Panc1 (cell line): ENCODE measurements around the gene NAA80. TPM values are rescaled to one million over a fixed set of nuclear protein-coding genes. Genes with fewer than 3 reads are reported as not detected.

Experiments used
- ATAC-seq: fragments of 200-7000 bp; cut with Tn5 transposase; 2 replicates; pipeline ENCODE4 v1.9.1; 2020; ENCODE audit warnings: mild to moderate bottlenecking, moderate library complexity
- BruUV-seq: library from RNA; stranded (reverse); fragments of 400-500 nt; replicated peaks from 2 replicates; lab custom pipeline; 2021; lab: Mats Ljungman, UMichigan
- CTCF ChIA-PET: fragments of 300-600 bp; sonication (Branson Sonifier 250); formaldehyde crosslinking; loops from one replicate; lab custom pipeline; 2022; ENCODE audit warnings: antibody characterized with exemption; lab: Charles Lee
- POLR2A ChIA-PET: fragments of 300-600 bp; sonication (Branson Sonifier 250); formaldehyde crosslinking; loops from one replicate; lab custom pipeline; 2022; ENCODE audit warnings: antibody characterized with exemption; lab: Charles Lee
- DNase-seq: peaks from one replicate; pipeline ENCODE4 v3.0.0-alpha.2; 2010; ENCODE audit warnings: low read depth, low spot score
- H3K27ac ChIP-seq: 2 replicates; pipeline ENCODE4 v1.5.1; 2011; ENCODE audit warnings: mild to moderate bottlenecking, low read length, inconsistent platforms
- H3K27me3 ChIP-seq: fragments of 200-500 bp; sonication (Bioruptor generic); 2 replicates; pipeline ENCODE4 v1.6.0; 2014; ENCODE audit warnings: low read length, inconsistent platforms; ENCODE audit not compliant: control insufficient read depth, insufficient read depth
- H3K36me3 ChIP-seq: fragments of 200-500 bp; sonication (Bioruptor generic); 2 replicates; pipeline ENCODE4 v1.5.1; 2014; ENCODE audit warnings: inconsistent platforms, mild to moderate bottlenecking, low read length, moderate library complexity; ENCODE audit not compliant: control insufficient read depth, insufficient read depth
- H3K4me1 ChIP-seq: 2 replicates; pipeline ENCODE4 v1.5.1; 2011; ENCODE audit warnings: inconsistent platforms, mild to moderate bottlenecking, low read length, moderate library complexity; ENCODE audit not compliant: control insufficient read depth, insufficient read depth
- H3K4me3 ChIP-seq, 2 experiments: 2 replicates each; pipeline ENCODE4 v1.5.1; 2011 to 2012; ENCODE audit warnings: low read depth in 2 of 2, low read length in 2 of 2, mild to moderate bottlenecking in 2 of 2, inconsistent platforms in 1 of 2, moderate library complexity in 1 of 2
- H3K9me3 ChIP-seq: fragments of 200-500 bp; sonication (Bioruptor generic); 2 replicates; pipeline ENCODE4 v1.5.1; 2014; ENCODE audit warnings: low read depth, mild to moderate bottlenecking, inconsistent platforms, low read length, moderate library complexity; ENCODE audit not compliant: control insufficient read depth, insufficient read depth
- CTCF ChIP-seq: fragments of 450-650 bp; IDR thresholded peaks from 2 replicates; pipeline ENCODE4 v1.5.1; 2017; ENCODE audit warnings: mild to moderate bottlenecking
- POLR2AphosphoS5 ChIP-seq: IDR thresholded peaks from 2 replicates; pipeline ENCODE4 v1.6.1; 2012; ENCODE audit warnings: mild to moderate bottlenecking, low read depth, low read length, moderate library complexity
- REST ChIP-seq, 2 experiments: IDR thresholded peaks; 2 replicates each; pipeline ENCODE4 v1.6.1; 2011 to 2012; ENCODE audit warnings: low read depth in 2 of 2, control low read depth in 1 of 2, low read length in 1 of 2, mild to moderate bottlenecking in 1 of 2, moderate library complexity in 1 of 2; ENCODE audit not compliant: insufficient read depth in 1 of 2
- SIN3A ChIP-seq: IDR thresholded peaks from 2 replicates; pipeline ENCODE4 v1.6.1; 2012; ENCODE audit warnings: low read depth, mild to moderate bottlenecking, low read length, moderate library complexity, borderline replicate concordance; ENCODE audit not compliant: insufficient read depth
- TCF7L2 ChIP-seq: IDR thresholded peaks from 2 replicates; pipeline ENCODE4 v1.6.1; 2011; ENCODE audit warnings: mild to moderate bottlenecking, low read depth, low read length, inconsistent platforms
- in situ Hi-C: cut with HindIII; loops from 2 replicates; pipeline ENCODE4 v1.10.0; 2016; ENCODE audit warnings: low sequenced_read_pairs, low pct_unique_long_range_greater_than_20kb
- intact Hi-C: fragments of 100-400 bp; cut with micrococcal nuclease; formaldehyde crosslinking; loops from one replicate; pipeline ENCODE4 v1.10.0; 2022; ENCODE audit not compliant: unreplicated experiment
- total RNA-seq: library from RNA; stranded (reverse); gene quantifications from one replicate; pipeline ENCODE4 v1.2.1, GENCODE V29; 2021; ENCODE audit not compliant: unreplicated experiment

The NAA80 gene
- total RNA-seq, 1 experiment from 2014 or later: 7.2 TPM

GRCh38 chr3:50275996-50276761, 23.0 kb downstream of the NAA80 start:
- Histone ChIP-seq H3K27me3 (no peaks in the 10 kb centered on the region), H3K9me3 (no peaks in the 10 kb centered on the region), H3K4me3 (no peak overlapping the region), H3K4me1 (no peaks in the 10 kb centered on the region; the same call in 1 of the 2 replicates), H3K27ac (no peak overlapping the region), H3K36me3 (no peaks in the 10 kb centered on the region)
- ChIA-PET POLR2A (no interaction called here), CTCF (interaction anchor here (0.6 to 0.7 kb wide), 2 partner anchors 40 to 58 kb away, joined by 3 to 5 read pairs; partner anchors contain the start of gene GNAI2)
- DNase-seq (no peak), ATAC-seq (no peak)
- no TSS peak for BruUV-seq
- in situ Hi-C loops: no loop called here
- intact Hi-C loops: no loop called here
- TF ChIP-seq REST (IDR thresholded peaks at IDR 0.05; ENCODE audit: insufficient read depth in 1 of 2, low read depth in 2 of 2, low read length in 1 of 2) (no peak), TCF7L2 (no peak), SIN3A (no peak), POLR2AphosphoS5 (no peak), CTCF (no peak)

GRCh38 chr3:50275141-50275995, 23.8 kb downstream of the NAA80 start:
- no peaks in the 10 kb centered on the region for H3K27me3 ChIP-seq
- intact Hi-C loops: no loop called here
- ATAC-seq (no peak), DNase-seq (no peak)
- H3K4me1 ChIP-seq: no peaks in the 10 kb centered on the region; the same call in 1 of the 2 replicates
- H3K36me3 ChIP-seq: no peaks in the 10 kb centered on the region
- no TSS peak for BruUV-seq
- H3K27ac ChIP-seq: no peak overlapping the region
- in situ Hi-C loops: no loop called here
- ChIA-PET POLR2A (no interaction called here), CTCF (interaction anchor here (0.6 to 1.4 kb wide), 5 partner anchors 39 to 139 kb away, joined by 3 to 5 read pairs (median 3); partner anchors contain the start of gene GNAI2)
- no peaks in the 10 kb centered on the region for H3K9me3 ChIP-seq
- H3K4me3 ChIP-seq: no peak overlapping the region
- TF ChIP-seq REST (IDR thresholded peaks at IDR 0.05; ENCODE audit: insufficient read depth in 1 of 2, low read depth in 2 of 2, low read length in 1 of 2): no peak
- TF ChIP-seq TCF7L2: no peak
